UCSD-AML1 (cell line): ENCODE results near the gene LTB4R.
A peak's percentile ranks its signal among the peaks of the same experiment; 100 is the strongest.

Experiments
- DNase-seq: peaks from one replicate; lab custom pipeline; 2025; ENCODE audit not compliant: unreplicated experiment; lab: John Stamatoyannopoulos, UW

Gene LTB4R, protein sequence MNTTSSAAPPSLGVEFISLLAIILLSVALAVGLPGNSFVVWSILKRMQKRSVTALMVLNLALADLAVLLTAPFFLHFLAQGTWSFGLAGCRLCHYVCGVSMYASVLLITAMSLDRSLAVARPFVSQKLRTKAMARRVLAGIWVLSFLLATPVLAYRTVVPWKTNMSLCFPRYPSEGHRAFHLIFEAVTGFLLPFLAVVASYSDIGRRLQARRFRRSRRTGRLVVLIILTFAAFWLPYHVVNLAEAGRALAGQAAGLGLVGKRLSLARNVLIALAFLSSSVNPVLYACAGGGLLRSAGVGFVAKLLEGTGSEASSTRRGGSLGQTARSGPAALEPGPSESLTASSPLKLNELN

DNA sequence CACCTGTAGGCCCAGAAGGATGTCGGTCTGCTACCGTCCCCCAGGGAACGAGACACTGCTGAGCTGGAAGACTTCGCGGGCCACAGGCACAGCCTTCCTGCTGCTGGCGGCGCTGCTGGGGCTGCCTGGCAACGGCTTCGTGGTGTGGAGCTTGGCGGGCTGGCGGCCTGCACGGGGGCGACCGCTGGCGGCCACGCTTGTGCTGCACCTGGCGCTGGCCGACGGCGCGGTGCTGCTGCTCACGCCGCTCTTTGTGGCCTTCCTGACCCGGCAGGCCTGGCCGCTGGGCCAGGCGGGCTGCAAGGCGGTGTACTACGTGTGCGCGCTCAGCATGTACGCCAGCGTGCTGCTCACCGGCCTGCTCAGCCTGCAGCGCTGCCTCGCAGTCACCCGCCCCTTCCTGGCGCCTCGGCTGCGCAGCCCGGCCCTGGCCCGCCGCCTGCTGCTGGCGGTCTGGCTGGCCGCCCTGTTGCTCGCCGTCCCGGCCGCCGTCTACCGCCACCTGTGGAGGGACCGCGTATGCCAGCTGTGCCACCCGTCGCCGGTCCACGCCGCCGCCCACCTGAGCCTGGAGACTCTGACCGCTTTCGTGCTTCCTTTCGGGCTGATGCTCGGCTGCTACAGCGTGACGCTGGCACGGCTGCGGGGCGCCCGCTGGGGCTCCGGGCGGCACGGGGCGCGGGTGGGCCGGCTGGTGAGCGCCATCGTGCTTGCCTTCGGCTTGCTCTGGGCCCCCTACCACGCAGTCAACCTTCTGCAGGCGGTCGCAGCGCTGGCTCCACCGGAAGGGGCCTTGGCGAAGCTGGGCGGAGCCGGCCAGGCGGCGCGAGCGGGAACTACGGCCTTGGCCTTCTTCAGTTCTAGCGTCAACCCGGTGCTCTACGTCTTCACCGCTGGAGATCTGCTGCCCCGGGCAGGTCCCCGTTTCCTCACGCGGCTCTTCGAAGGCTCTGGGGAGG, at the start of gene LTB4R:
Gene LTB4R (plus strand): TSS at position 857 of the 959 bp plus-strand sequence. CDS start 4,150 bp downstream, outside the sequence.
- no peak for DNase-seq

DNA sequence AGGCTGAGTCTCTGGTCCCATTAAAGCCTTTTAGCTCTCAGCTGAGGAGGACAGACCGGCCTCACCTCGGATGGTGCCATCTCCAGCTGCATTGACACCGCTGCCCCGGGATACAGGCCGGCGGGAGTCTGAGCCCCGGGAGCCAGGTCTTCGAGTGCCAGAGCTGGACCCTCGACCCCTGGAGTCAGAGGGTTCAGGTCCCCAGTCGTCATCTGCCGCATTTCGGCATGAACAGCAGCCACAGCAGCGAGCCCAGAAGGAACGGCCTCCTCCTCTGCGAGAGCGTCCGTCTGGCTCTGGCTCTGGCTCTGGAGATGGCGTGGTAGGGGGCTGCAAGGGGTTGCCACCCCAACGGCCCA, 49.4 kb upstream of the LTB4R start:
- no peak for DNase-seq

DNA sequence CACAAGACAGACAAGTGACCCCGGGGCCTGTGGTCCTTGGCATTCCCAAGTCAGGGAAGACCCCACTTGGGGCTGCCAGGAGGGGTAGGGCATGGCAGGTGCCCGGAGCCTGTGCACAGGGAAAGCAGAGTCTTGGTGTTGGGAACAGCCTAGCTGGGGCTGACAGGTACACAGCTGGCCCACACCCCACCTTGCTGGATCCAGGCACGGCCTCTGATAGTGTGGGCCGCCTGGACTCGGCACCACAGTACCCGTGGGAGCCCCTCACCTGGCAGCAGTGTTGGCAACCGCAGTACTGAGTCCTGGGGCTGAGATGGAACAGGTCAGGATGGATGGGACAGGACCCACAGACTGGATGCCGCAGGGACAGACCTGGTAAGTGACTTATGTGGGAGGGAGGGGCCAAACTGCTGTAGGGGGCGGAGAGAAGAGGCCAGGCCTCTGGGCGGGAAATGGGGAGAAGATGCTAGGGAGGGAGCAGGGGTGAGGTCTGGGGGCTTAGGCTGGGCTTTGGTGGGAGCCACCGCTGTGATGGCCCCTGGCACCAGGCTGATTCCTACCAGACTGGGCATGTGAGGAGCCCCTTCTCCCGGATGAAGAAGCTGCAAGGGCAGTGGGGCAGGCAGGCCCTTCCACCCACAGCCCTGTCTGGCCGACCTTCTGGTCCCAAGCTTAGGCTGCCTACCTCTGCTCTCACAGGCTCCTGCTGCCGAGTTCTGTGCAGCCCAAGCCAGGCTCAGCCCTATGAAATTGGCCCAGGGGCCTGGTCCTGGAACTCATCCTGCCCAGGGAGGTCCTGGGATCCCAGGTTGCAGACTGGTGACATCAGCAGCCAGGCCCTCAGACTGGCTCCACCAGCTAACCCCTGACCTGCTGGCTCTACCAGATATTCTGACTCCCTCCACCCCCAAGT, 48.2 kb upstream of the LTB4R start, which contains the start of gene TGM1:
Gene TGM1 (minus strand): TSS at position 357 of the 913 bp plus-strand sequence. CDS start 825 bp downstream, outside the sequence.
- no peak for DNase-seq

DNA sequence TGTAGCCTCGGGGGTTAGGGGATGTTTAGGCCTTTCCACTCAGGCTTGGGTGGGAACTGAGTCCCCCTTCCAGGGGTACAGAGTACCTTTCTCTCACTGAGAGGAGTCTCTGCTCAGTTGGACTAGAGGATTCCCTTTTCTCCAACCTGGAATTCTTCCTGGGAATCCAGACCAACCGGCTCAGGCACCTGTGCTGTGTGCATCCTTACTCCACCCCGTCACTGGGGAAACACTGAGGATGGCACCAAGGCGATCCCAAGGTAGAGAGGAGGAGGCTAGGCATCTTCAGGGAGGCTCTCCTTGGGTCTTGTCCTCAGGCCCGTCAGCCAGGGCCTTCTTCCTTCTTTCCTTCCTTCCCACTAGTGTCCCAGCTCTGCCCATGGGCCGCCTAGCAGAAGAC, 47.5 kb upstream of the LTB4R start:
- DNase-seq: no peak

DNA sequence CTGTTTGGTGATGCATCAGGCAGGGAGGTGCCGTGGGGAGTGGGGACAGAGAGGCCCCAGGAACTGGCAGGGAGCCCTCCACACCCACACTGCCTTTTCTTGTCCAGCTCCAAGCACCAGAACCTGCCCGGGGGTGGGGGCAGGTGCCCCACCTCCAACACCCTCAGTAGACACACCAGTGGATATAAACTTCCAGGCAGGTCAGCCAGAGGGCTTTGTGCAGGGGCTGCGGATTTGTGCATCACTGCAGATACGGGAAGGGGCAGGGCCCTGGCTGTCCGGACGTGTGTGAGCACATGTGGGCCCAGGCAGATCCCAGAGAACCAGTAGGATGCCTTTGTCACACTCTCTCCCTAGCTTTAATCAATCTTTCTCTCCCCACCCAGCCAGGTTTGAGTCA, 47.0 kb upstream of the LTB4R start:
- no peak for DNase-seq

DNA sequence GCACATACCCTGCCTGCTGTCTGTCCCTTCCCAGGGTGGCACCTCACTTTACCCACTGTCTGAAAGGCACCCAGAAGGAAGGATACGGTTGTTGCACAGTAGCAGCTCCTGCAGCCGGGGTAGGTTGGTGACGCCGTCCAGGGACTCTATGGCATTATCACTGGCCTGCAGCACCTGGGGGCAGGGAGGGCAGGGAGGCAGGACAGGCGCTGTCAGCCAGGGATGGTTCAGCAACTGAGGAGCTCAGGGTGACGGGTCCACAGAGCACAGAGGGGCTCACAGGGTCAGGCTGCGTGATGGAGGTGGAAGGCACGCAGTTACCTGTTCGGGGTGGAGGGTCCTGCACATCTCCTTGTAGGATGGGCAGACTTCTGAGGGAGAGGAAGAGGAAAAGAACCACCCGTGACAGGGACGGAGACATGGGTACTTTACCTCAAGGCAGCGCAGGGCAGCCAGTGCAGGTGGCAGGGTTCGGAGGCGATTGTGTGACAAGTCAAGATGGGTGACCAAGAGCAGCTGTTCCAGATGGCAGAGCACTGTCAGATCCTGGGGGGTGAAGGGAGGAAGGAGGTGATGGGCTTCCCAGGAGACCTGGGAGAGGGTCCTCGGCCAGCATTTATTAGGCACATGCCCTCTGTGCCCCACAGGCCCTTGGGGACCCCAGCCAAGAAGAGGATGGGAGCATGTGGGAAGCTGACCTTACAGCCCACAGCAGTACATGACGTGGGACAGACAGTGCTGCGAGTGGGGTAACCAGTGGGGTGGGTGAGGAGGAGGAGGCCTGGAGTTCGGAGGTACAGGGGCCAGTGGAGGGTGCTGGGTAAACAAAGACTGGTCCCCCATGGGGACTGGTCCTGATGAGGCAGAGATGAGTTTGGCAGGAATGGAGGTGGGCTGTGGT, 44.7 kb upstream of the LTB4R start:
- no peak for DNase-seq

DNA sequence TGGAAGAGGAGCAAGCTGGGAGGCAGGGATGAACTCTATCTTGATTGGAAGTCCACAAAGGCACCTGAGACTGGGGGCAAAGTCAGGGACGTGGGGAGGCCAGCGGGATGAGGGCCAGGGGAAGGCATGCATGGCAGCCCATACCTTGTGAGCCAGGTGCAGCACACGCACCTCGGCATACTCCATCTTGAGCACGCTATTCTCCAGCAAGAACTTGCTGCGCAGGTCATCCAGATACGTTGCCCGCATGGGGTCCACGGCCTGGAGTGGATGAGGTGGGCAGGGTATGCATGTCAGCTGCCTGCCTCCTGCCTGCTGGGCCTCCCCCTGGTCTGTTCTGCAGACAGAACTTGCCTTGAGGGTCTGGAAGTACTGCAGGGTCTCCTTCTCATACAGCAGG, 43.8 kb upstream of the LTB4R start:
- no peak for DNase-seq

DNA sequence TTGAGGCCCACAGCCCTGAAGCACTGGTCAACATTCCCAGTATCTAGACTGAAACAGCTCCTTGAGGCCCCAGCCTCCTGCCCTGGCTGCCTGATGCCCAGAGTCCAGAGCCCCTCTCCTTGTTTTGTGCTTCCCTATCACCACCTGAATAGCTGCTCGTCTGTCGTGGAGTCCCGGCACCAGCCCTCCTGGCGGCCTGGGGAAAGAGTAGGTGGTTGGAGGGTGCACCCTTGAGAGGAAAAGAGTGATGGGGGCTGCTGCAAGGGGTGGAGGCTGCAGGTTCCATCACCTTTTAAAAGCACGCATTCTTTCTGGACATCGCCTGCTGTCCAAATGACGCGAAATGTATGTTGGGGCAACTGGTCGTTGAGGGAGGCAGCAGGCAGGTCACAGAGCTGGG, 43.1 kb upstream of the LTB4R start:
- DNase-seq: no peak

DNA sequence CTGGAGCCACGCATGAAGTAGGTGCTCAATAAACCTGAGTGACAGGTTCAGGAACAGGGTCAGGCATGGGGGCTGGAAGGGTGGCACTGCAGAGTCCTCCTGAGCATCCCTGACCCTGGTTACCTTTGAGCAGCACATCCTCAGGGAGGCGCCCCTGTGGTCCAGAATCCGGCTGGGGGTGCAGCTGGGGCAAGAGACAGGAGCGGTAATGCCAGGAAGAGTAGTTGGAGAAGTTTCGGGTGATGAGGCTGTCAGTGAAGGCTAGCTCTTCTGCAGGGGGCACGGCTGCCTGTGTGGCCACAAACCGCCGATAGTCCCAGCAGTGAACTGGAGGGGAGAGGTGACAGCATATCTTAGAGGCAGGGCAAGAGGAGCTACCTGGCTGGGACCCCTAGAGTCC, 41.9 kb upstream of the LTB4R start:
- DNase-seq: no peak

DNA sequence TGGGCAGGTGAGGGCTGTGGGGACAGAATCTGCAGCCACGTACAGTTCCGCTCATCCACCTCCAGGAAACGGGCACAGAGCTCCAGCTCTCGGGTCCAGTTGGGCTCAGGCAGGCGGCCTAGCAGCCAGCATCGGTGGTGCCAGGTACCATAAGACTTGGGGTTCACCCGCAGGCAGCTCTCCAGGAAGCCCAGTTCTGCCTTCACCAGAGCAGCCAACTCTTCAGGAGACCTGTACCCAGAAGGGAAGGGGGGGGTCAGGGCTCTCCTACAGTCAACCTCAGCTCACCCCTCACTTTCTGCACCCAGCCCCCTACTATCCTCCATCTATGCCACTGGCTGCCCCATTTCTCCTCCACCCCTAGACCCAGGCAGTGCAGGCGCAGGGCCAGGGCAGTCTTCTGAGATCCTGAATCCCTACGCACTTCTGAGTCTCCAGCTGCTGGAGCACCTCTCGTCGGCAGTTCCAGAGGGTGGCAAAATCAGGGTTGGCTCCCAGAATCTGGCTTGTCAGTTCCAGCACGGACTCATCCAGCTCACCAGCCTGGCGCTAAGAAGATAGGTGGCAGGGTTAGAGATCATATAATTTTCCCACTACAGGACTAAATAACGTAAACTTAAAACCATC, 41.3 kb upstream of the LTB4R start:
- DNase-seq: no peak

DNA sequence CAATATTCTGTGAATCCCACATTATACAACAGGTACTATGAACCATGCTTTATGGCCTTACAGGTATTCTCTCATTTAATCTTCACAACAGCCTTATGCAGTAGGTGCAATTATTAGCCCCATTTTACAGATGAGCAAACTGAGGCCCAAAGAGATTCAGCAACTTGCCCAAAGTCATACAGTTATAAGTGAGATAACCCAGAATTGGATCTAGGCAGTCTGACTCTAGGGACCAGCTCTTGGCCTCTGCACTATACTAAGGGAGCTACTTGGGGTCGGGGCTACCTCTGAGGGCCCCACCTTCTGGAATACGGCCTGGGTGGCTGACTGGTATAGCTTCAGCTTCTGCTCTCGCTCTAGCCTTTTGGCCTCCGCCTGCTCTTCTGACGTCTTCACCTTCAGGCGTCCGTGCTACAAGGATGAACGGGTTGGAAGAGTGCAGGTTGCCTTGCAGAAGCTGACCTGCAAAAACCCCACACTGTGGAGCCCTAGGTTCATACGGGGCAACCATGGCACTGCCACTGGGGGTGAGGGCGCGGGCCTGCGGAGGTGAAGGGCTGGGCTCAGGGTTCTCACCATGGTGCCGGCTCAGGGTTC, 40.7 kb upstream of the LTB4R start:
- no peak for DNase-seq

DNA sequence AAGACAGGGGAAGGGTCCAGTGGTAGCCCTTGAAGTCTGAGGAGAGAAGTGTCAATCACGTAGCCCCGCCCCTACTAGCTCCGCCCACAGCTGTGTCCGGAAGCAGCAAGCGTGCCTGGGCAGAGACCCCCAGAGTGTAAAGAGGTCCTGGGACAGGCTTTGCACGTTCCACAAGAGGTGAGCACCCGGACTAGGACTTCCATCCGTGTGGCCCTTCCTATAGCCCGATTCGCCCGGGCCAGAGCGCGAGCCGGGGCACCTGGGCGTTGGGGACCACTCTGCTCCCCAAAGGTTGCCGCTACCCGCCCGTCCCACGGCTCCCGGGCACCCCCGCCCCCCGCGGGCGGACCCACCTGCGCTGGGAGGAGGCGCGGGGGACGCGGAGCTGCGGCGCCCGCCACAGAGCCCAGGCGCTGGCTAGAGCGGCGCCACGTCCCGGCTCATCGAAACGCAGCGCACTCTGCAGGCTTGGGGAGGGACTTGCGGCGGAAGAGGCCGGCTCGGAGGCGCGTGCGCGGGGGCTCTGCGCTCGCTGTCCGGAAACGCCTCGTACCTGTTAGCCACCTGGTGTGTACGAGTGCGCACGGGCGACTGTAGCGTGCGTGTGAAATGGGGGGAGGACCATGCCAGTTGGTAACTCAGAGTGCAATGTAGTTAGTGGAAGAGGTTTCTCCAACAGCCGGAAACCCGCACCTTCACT, 40.0 kb upstream of the LTB4R start, which contains the start of gene RABGGTA:
Gene RABGGTA (minus strand): TSS at position 464 of the 700 bp plus-strand sequence. CDS start 482 bp downstream, outside the sequence.
- peak; percentile 89 for DNase-seq

DNA sequence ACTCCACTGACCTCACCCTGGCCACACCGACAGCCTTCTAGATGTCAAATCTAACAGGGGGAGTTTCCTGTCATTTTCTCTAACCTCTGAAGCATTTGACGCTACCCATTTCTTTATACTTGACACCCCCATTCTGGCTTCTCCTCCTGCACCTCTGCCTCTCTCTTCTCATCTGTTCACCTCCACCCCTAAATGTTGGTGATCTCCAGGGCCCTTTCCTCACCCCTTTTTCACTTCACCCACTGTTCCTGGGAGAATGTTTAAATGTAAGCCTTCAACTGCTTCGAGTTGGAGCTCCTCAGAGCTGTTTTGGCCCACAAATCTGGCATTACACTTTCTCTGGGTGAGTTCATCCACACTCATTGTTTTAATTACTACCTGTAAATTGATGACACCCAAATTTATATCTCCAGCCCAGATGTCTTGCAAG, 39.5 kb upstream of the LTB4R start:
- DNase-seq: no peak

DNA sequence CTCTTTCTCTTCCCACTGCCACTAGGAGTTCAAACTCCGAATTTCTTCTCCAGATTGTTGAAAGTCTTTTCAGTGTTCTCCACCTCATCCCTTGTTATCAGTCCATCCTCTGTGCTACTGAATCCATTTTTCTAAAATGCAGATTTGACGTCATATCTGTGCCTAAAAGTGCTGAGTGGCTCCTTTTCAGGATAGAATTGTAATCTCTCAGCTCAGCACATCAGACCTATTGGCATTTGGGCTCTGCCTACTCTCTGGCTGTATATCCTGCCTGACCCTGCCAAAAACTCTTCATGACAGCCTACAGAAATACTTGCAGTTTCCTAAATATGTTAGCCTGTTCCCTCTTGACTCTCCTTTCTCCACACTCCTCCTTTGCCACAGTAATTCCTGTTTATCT, 38.8 kb upstream of the LTB4R start:
- DNase-seq: no peak

DNA sequence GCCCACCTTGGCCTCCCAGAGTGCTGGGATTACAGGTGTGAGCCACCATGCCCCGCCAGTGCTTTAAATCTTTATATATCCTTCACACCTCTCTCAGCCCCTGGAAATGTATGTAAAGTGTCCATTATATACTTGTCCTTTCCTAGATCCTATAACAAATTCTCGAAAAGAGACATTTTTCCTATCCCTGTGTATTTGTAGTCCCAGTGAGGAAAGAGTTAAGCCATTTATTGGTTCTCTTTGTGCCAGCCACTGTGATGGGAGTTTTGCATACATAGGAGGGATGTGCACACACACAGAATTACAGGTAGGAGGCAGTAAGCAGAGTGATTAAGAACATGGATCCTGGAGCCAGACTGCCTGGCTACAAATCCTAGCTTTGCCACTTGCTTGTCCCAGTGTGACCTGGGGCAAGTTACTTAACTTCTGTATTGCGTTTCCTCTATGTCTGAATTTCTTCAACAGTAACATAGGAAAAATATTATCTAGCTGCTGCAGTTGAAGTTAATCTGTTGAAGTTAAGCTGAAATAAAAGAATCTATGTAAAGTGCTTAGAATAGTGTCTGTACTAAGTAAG, 37.8 kb upstream of the LTB4R start:
- DNase-seq: no peak

DNA sequence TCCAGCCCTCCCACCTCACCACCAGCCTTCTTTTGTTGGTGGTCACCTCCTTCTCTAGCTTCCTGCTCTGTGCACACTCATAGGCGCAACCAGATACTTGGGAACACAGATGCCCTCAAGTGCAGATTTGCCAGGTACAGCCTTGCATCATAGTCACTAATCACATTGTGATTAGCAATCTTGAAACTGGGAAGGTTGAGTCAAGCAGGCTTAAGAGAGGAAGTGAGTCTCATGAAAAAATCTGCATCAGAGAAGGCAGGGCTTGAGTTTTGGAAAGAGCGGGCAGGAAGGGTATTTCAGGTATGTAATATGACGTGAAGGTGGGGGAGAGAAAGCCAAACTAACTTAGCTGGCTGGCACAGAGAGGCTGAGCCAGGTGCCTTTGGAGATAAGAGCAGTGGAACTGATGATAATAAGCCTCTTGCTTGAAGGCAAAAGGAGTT, 37.2 kb upstream of the LTB4R start:
- DNase-seq: no peak

DNA sequence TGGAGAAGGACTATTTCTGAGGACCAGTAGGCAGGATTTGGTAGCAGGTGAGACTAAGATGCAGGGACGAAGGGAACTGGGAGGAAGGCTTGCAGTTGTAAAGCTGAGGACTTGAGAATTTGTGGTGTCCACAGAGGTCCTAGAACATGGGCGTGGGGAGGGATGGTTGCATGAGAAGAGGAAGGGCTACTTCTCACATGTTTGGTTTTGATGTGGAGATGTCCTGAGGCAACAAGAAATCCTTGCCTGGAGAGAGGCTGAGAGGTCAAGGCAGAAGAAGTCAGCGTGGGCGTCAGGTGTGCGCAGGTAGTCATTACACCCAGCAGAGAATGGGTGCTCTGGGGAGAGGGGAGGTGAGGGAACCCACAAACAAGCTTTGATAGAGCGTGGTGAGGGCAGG, 34.2 kb upstream of the LTB4R start:
- no peak for DNase-seq
